Head of caudate nucleus (tissue), 42 donors: ENCODE data around the gene NANS.
"Not testable (repeated sequence)": the region's sequence is repeated elsewhere in the genome, so short reads cannot be mapped to it uniquely, and the experiment has no call there.

ENCODE experiments used
- DNase-seq, 42 donors: peaks; one replicate each; pipeline versions ENCODE4 v3.0.0 to v3.0.0-alpha.2; 2020 to 2021; ENCODE audit warnings: mixed read lengths in 7 of 42
- intact Hi-C: fragments of 100-400 bp; cut with DNase I; formaldehyde crosslinking; loops from one replicate; pipeline ENCODE4 v1.15.0; 2022

Gene NANS

GRCh38 chr9:98118640-98119601, 62.4 kb downstream of the NANS start, which contains the start of gene TRIM14:
Gene TRIM14 (minus strand): TSS chr9:98119222. CDS start chr9:98119188, 34 bp downstream.
- DNase-seq = peak in 37 of 42 donors; percentile 14 to 74 (median 45)

GRCh38 chr9:98120476-98120875, 63.9 kb downstream of the NANS start:
- intact Hi-C loops = no loop called here
- no peak for DNase-seq

More at GRCh38 chr9:98118640-98119601, 62.4 kb downstream of the NANS start, which contains the start of gene TRIM14:
- intact Hi-C loops = no loop called here

- no peak for DNase-seq
- intact Hi-C loops = no loop called here
Observed at GRCh38 chr9:98121058-98121457, 64.5 kb downstream of the NANS start.

- intact Hi-C loops, DNase-seq: not testable (repeated sequence)
Observed at GRCh38 chr9:98124091-98124490, 67.6 kb downstream of the NANS start.

- intact Hi-C loops = no loop called here
- no peak for DNase-seq
Observed at GRCh38 chr9:98124637-98125426, 68.3 kb downstream of the NANS start.

- no peak for DNase-seq
- intact Hi-C loops = no loop called here
Observed at GRCh38 chr9:98127226-98127625, 70.7 kb downstream of the NANS start.

- intact Hi-C loops = no loop called here
- DNase-seq = no peak
Observed at GRCh38 chr9:98128316-98128715, 71.8 kb downstream of the NANS start.

GRCh38 chr9:98129451-98129881, 72.9 kb downstream of the NANS start:
- DNase-seq = peak in 24 of 42 donors; percentile 16 to 64 (median 32)
- intact Hi-C loops = no loop called here

- DNase-seq, intact Hi-C loops: not testable (repeated sequence)
Observed at GRCh38 chr9:98130060-98130459, 73.5 kb downstream of the NANS start.

GRCh38 chr9:98130576-98131228, 74.2 kb downstream of the NANS start:
- DNase-seq = no peak
- intact Hi-C loops = no loop called here

GRCh38 chr9:98132158-98132557, 75.6 kb downstream of the NANS start:
- DNase-seq = no peak
- intact Hi-C loops = no loop called here
